ENCODE measurements around the gene PRMT9.

PRMT9 gene

GRCh38 chr4:147683717-147684700, at the start of gene PRMT9:
PRMT9 (minus strand) TSS chr4:147684163; CDS start chr4:147683987, 176 bp downstream.
- peak; percentile 83 for DNase-seq

GRCh38 chr4:147732518-147733235, 48.7 kb upstream of the PRMT9 start:
- no peak for DNase-seq

GRCh38 chr4:147731580-147732517, 47.9 kb upstream of the PRMT9 start, which contains the start of gene ARHGAP10:
ARHGAP10 (plus strand) TSS chr4:147732088; CDS start chr4:147732302, 214 bp downstream.
- peak; percentile 51 for DNase-seq

- DNase-seq, result no peak
These were observed 46.4 kb upstream of the PRMT9 start for GRCh38 chr4:147730333-147730732.

GRCh38 chr4:147727476-147728028, 43.6 kb upstream of the PRMT9 start:
- no peak for DNase-seq

GRCh38 chr4:147725673-147726072, 41.7 kb upstream of the PRMT9 start:
- no peak for DNase-seq

- DNase-seq, result no peak
These were observed 40.7 kb upstream of the PRMT9 start for GRCh38 chr4:147724468-147725201.

GRCh38 chr4:147723326-147723725, 39.4 kb upstream of the PRMT9 start:
- DNase-seq, result no peak

- no peak for DNase-seq
These were observed 33.9 kb upstream of the PRMT9 start for GRCh38 chr4:147717878-147718277.

- no peak for DNase-seq
These were observed 30.8 kb upstream of the PRMT9 start for GRCh38 chr4:147714575-147715401.

GRCh38 chr4:147709999-147710398, 26.0 kb upstream of the PRMT9 start:
- no peak for DNase-seq

- DNase-seq, result no peak
These were observed 24.1 kb upstream of the PRMT9 start for GRCh38 chr4:147707892-147708672.

- DNase-seq, result no peak
These were observed 20.9 kb upstream of the PRMT9 start for GRCh38 chr4:147704846-147705245.

GRCh38 chr4:147696866-147697265, 12.9 kb upstream of the PRMT9 start:
- no peak for DNase-seq

GRCh38 chr4:147693218-147693617, 9.3 kb upstream of the PRMT9 start:
- no peak for DNase-seq

- no peak for DNase-seq
These were observed 7.9 kb upstream of the PRMT9 start for GRCh38 chr4:147691820-147692219.

- DNase-seq, result no peak
These were observed 5.1 kb upstream of the PRMT9 start for GRCh38 chr4:147689067-147689466.

- DNase-seq, result no peak
These were observed 773 bp downstream of the PRMT9 start for GRCh38 chr4:147683188-147683591.

- DNase-seq, result no peak
These were observed 1.2 kb downstream of the PRMT9 start for GRCh38 chr4:147682755-147683154.
